Fibroblast of lung (primary cell): ENCODE data around the gene TMEM184A. TPM values are rescaled to one million over a fixed set of nuclear protein-coding genes. Genes with fewer than 3 reads are reported as not detected.
A peak's percentile ranks its signal among the peaks of the same experiment; 100 is the strongest.

ENCODE experiments used
- DNase-seq, 2 donors: peaks; one replicate each; pipeline versions ENCODE4 v3.0.0 to v3.0.0-alpha.2; 2010; ENCODE audit warnings: low read depth in 2 of 2
- H2AFZ ChIP-seq: 2 replicates; pipeline ENCODE4 v1.5.1; 2012; ENCODE audit warnings: low read length, control low read depth, inconsistent platforms
- H3K27ac ChIP-seq: 2 replicates; pipeline ENCODE4 v1.5.1; 2011; ENCODE audit warnings: low read length, control low read depth; ENCODE audit not compliant: insufficient read depth
- H3K27me3 ChIP-seq: 2 replicates; pipeline ENCODE4 v1.5.1; 2011; ENCODE audit warnings: mild to moderate bottlenecking, low read length; ENCODE audit not compliant: control insufficient read depth, insufficient read depth
- H3K36me3 ChIP-seq: 2 replicates; pipeline ENCODE4 v1.5.1; 2011; ENCODE audit warnings: low read length; ENCODE audit not compliant: control insufficient read depth, insufficient read depth
- H3K4me1 ChIP-seq: 2 replicates; pipeline ENCODE4 v1.5.1; 2011; ENCODE audit warnings: low read length; ENCODE audit not compliant: control insufficient read depth, insufficient read depth; ENCODE audit errors: extremely low read depth
- H3K4me2 ChIP-seq: 2 replicates; pipeline ENCODE4 v1.5.1; 2011; ENCODE audit warnings: low read length, control low read depth; ENCODE audit not compliant: insufficient read depth; ENCODE audit errors: extremely low read depth
- H3K4me3 ChIP-seq, 4 experiments: fragments of 200-600 bp in 1 of 4; sonication (generic) in 1 of 4; replicated peaks in 1 of 4; 2 replicates each; pipeline ENCODE4 v1.5.1; 2011 to 2016; ENCODE audit warnings: low read length in 4 of 4, low read depth in 3 of 4, mild to moderate bottlenecking in 3 of 4, control low read depth in 2 of 4, inconsistent platforms in 1 of 4, mixed read lengths in 1 of 4; ENCODE audit not compliant: insufficient read depth in 1 of 4; ENCODE audit errors: control extremely low read depth in 1 of 4
- H3K79me2 ChIP-seq: 2 replicates; pipeline ENCODE4 v1.5.1; 2012; ENCODE audit warnings: mild to moderate bottlenecking, low read length, inconsistent platforms; ENCODE audit not compliant: control insufficient read depth, insufficient read depth
- H3K9ac ChIP-seq: 2 replicates; pipeline ENCODE4 v1.5.1; 2011; ENCODE audit warnings: mild to moderate bottlenecking, low read length, control low read depth; ENCODE audit not compliant: insufficient read depth
- H3K9me3 ChIP-seq: 2 replicates; pipeline ENCODE4 v1.5.1; 2012; ENCODE audit warnings: low read depth, low read length; ENCODE audit not compliant: control insufficient read depth, insufficient read depth
- H4K20me1 ChIP-seq: 2 replicates; pipeline ENCODE4 v1.5.1; 2011; ENCODE audit warnings: low read length; ENCODE audit not compliant: control insufficient read depth, insufficient read depth; ENCODE audit errors: extremely low read depth
- CTCF ChIP-seq, 2 donors: IDR thresholded peaks in 1 of 2; conservative IDR thresholded peaks in 1 of 2; 1 replicate in 1 of 2; 2 replicates in 1 of 2; pipeline ENCODE4 v1.5.1; 2011 to 2012; ENCODE audit warnings: low read length in 2 of 2, control low read depth in 1 of 2, inconsistent platforms in 1 of 2, low read depth in 1 of 2, mild to moderate bottlenecking in 1 of 2
- EZH2 ChIP-seq: IDR thresholded peaks from 2 replicates; pipeline ENCODE4 v1.5.1; 2012; ENCODE audit warnings: low read length, control low read depth, mild to moderate bottlenecking; ENCODE audit errors: missing control alignments
- polyA plus RNA-seq, 2 donors: library from polyadenylated mRNA; depleted of rRNA in 1 of 2; stranded (reverse) in 1 of 2; unstranded in 1 of 2; fragments of >200 nt; gene quantifications; 2 replicates each; pipeline ENCODE4 v1.2.1, GENCODE V29; 2011 to 2012; ENCODE audit warnings: missing spikeins in 1 of 2
- total RNA-seq: library from RNA; depleted of rRNA; stranded (reverse); fragments of >200 nt; gene quantifications from 2 replicates; pipeline ENCODE4 v1.2.1, GENCODE V29; 2014

The TMEM184A gene
- total and polyA plus RNA-seq, 2 donors (not counting 1 experiment from before 2014, with no cell fraction given): under 0.01 to 0.05 TPM

GRCh38 chr7:1540776-1541271 lies 15.2 kb downstream of the TMEM184A start:
- Histone ChIP-seq H3K27ac (no peak overlapping the region), H3K27me3 (no peaks in the 10 kb centered on the region), H3K4me3 (no peak overlapping the region), H2AFZ (no peak overlapping the region), H3K4me1 (peaks cover 20% of the 10 kb centered on the region), H3K4me2 (no peak overlapping the region), H3K9me3 (no peaks in the 10 kb centered on the region), H3K9ac (no peak overlapping the region), H3K79me2 (peaks cover 28% of the 10 kb centered on the region), H3K36me3 (peaks cover 27% of the 10 kb centered on the region), H4K20me1 (no peaks in the 10 kb centered on the region)
- DNase-seq: no peak
- TF ChIP-seq EZH2: no peak
- TF ChIP-seq CTCF (conservative IDR thresholded peaks at IDR 0.05 in 1 of 2, IDR thresholded peaks at IDR 0.05 in 1 of 2; ENCODE audit: low read depth in 1 of 2, low read length in 2 of 2): no peak

- peaks cover 35% of the 10 kb centered on the region for H3K79me2 ChIP-seq
- H2AFZ ChIP-seq: no peak overlapping the region
- H3K27me3 ChIP-seq: no peaks in the 10 kb centered on the region
- no peak for DNase-seq
- no peak overlapping the region for H3K27ac ChIP-seq
- H3K9ac ChIP-seq: no peak overlapping the region
- TF ChIP-seq EZH2 (no peak), CTCF (conservative IDR thresholded peaks at IDR 0.05 in 1 of 2, IDR thresholded peaks at IDR 0.05 in 1 of 2; ENCODE audit: low read depth in 1 of 2, low read length in 2 of 2) (no peak)
- no peak overlapping the region for H3K4me3 ChIP-seq
- peaks cover 29% of the 10 kb centered on the region for H3K36me3 ChIP-seq
- H4K20me1 ChIP-seq: no peaks in the 10 kb centered on the region
- peaks cover 20% of the 10 kb centered on the region for H3K4me1 ChIP-seq
- H3K9me3 ChIP-seq: no peaks in the 10 kb centered on the region
- no peak overlapping the region for H3K4me2 ChIP-seq
Observed at GRCh38 chr7:1539882-1540775, 15.9 kb downstream of the TMEM184A start.

GRCh38 chr7:1539181-1539881 lies 16.7 kb downstream of the TMEM184A start:
- Histone ChIP-seq H3K79me2 (peaks cover 43% of the 10 kb centered on the region), H3K9ac (peak overlapping the region; percentile 99)
- DNase-seq: peak in 1 of 2 donors; percentile 73

More at GRCh38 chr7:1539181-1539881, 16.7 kb downstream of the TMEM184A start:
- H3K4me2 ChIP-seq: no peak overlapping the region
- H3K36me3 ChIP-seq: peaks cover 31% of the 10 kb centered on the region
- no peak overlapping the region for H3K4me3 ChIP-seq
- peaks cover 25% of the 10 kb centered on the region for H3K4me1 ChIP-seq
- no peaks in the 10 kb centered on the region for H3K27me3 ChIP-seq
- no peak for TF ChIP-seq CTCF (conservative IDR thresholded peaks at IDR 0.05 in 1 of 2, IDR thresholded peaks at IDR 0.05 in 1 of 2; ENCODE audit: low read depth in 1 of 2, low read length in 2 of 2)
- TF ChIP-seq EZH2: no peak
- no peak overlapping the region for H2AFZ ChIP-seq
- H3K27ac ChIP-seq: peak overlapping the region; percentile 100
- H3K9me3 ChIP-seq: no peaks in the 10 kb centered on the region
- no peaks in the 10 kb centered on the region for H4K20me1 ChIP-seq
